Fibroblast of skin of left biceps (primary cell): ENCODE measurements around the gene GRHL3.

Source experiments
- DNase-seq, 2 experiments: peaks; one replicate each; pipeline ENCODE4 v3.0.0-alpha.2; 2013; ENCODE audit warnings: low read depth in 2 of 2

Gene GRHL3

DNA sequence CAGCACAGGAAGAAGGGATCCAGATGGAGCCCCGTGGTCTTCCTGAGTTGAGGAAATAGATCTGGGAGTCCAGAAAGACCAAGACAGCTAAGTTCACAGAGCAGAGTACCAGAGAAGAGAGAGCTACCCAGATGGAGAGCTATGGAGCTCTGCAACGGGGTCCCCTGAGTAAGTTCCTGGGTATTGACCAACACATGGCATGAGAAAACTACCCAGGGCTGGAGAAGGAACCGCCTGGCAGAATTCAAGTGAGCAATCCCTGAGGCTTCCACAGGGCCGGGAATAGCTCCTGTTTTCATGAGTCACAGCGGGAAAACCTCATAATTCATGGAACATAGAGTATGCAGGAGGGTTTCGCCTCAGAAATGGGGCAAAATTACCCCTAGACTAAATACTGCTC, 74.7 kb downstream of the GRHL3 start:
- no peak for DNase-seq

DNA sequence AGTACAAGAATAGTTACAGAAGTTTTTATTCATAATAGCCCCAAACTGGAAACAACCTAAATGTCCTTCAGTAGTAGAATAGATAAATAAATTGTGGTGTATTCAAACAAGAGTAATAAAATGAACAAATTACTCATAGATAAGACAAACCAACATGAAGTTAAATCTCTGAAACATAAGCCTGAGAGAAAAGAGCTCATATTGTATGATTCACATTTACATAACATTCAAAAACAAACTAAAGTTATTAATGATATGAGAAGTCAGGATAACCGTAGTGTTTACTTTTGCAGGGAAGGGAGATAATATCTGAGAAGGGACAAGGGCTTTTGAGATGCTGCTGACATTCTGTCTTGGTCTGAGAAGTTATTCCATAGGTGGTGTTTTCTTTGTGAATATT, 80.9 kb downstream of the GRHL3 start:
- no peak for DNase-seq

DNA sequence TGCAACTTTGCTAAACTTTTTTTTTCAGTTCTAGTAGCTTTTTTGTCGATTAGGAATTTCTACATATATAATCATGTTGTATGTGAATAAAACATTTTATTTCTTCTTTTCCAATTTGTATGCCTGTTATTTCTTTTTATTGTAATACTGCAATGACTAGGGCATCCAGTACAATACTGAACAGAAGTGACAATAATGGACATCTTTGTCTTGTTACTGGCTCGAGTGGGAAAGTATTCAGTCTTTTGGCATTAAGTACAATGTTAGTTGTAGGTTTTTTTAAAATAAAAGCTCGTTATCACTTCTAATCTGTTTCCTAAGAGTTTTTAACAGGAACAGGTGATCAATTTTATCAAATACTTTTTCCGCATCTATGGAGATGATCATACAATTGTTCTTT, 84.6 kb downstream of the GRHL3 start:
- no peak for DNase-seq
